Lung (tissue), 12 donors: ENCODE measurements around the gene RAMP1. TPM values are rescaled to one million over a fixed set of nuclear protein-coding genes. Genes with fewer than 3 reads are reported as not detected.

Experiments
- ATAC-seq: fragments of 200-7000 bp; cut with Tn5 transposase; one replicate; pipeline ENCODE4 v1.9.1; 2020; ENCODE audit warnings: moderate number of reproducible peaks; ENCODE audit not compliant: insufficient read depth, low FRiP score
- DNase-seq, 3 donors: peaks; one replicate each; pipeline ENCODE4 v3.0.0-alpha.2; 2013 to 2017
- H3K27ac ChIP-seq, 2 donors: one replicate each; pipeline ENCODE4 v1.5.1; 2013; ENCODE audit warnings: mild to moderate bottlenecking in 2 of 2, moderate library complexity in 2 of 2, control low read depth in 1 of 2, inconsistent platforms in 1 of 2, low read depth in 1 of 2, low read length in 1 of 2
- H3K27me3 ChIP-seq, 3 donors: one replicate each; pipeline ENCODE4 v1.5.1; 2013; ENCODE audit warnings: low read length in 2 of 3; ENCODE audit not compliant: control insufficient read depth in 3 of 3, insufficient read depth in 3 of 3
- H3K36me3 ChIP-seq, 4 donors: one replicate each; pipeline ENCODE4 v1.5.1; 2013; ENCODE audit warnings: low read length in 4 of 4, mild to moderate bottlenecking in 1 of 4, moderate library complexity in 1 of 4; ENCODE audit not compliant: control insufficient read depth in 4 of 4, insufficient read depth in 4 of 4
- H3K4me1 ChIP-seq, 5 donors: one replicate each; pipeline ENCODE4 v1.5.1; 2013; ENCODE audit warnings: low read length in 5 of 5, mild to moderate bottlenecking in 2 of 5, moderate library complexity in 1 of 5; ENCODE audit not compliant: control insufficient read depth in 5 of 5, insufficient read depth in 5 of 5
- H3K4me3 ChIP-seq: one replicate; pipeline ENCODE4 v1.5.1; 2013; ENCODE audit warnings: mild to moderate bottlenecking, control low read depth, moderate library complexity
- H3K9ac ChIP-seq, 2 donors: one replicate each; pipeline ENCODE4 v1.5.1; 2013; ENCODE audit warnings: low read length in 2 of 2, control low read depth in 1 of 2; ENCODE audit not compliant: insufficient read depth in 1 of 2
- H3K9me3 ChIP-seq, 4 donors: one replicate each; pipeline ENCODE4 v1.5.1; 2013; ENCODE audit warnings: low read length in 3 of 4, mild to moderate bottlenecking in 1 of 4, moderate library complexity in 1 of 4; ENCODE audit not compliant: control insufficient read depth in 4 of 4, insufficient read depth in 3 of 4
- CTCF ChIP-seq: IDR thresholded peaks from 2 replicates; pipeline ENCODE4 v1.5.1; 2012; ENCODE audit warnings: mild to moderate bottlenecking; ENCODE audit errors: control extremely low read depth, extremely low read depth
- WGBS, 2 donors: extraction: QIAGEN DNeasy Blood & Tissue Kit; methylation state at CpG; one replicate each; pipeline ENCODE4 v1.1.7; 2013; 5-methylcytosine and 5-hydroxymethylcytosine counted together
- polyA plus RNA-seq, 2 donors: library from polyadenylated mRNA; stranded (reverse); fragments of 200-250 nt; gene quantifications; one replicate each; pipeline ENCODE4 v1.2.1, GENCODE V29; 2013
- total RNA-seq, 2 donors: library from RNA; depleted of rRNA in 1 of 2; stranded (reverse); fragments of >200 nt in 1 of 2; gene quantifications; one replicate each; pipeline ENCODE4 v1.2.1, GENCODE V29; 2014 to 2021
- donor health status: control.
- donor health status: control.
- donor health status: Bipolar disorder and iron deficiency.
- donor health status: healthy.
- donor health status: DM: yes; HTN: yes; CAD: no.

Gene RAMP1
- total and polyA plus RNA-seq, 4 donors: 10.5 to 26.1 (median 12.6) TPM

GRCh38 chr2:237935740-237936452 lies 76.5 kb downstream of the RAMP1 start:
- Histone ChIP-seq H3K27me3 (no peaks in the 10 kb centered on the region), H3K9ac (no peak overlapping the region), H3K4me1 (peaks cover 0 to 4% (median 0%) of the 10 kb centered on the region in 5 donors), H3K4me3 (no peak overlapping the region), H3K27ac (no peak overlapping the region), H3K36me3 (no peaks in the 10 kb centered on the region), H3K9me3 (no peaks in the 10 kb centered on the region)
- WGBS, 2 donors: 76 to 81% methylated on average over 11 of the region's 11 CpGs
- ATAC-seq (no peak), DNase-seq (no peak)
- no peak for TF ChIP-seq CTCF

- H3K4me3 ChIP-seq: no peak overlapping the region
- peaks cover 0 to 7% (median 1%) of the 10 kb centered on the region in 4 donors for H3K9me3 ChIP-seq
- no peaks in the 10 kb centered on the region for H3K36me3 ChIP-seq
- DNase-seq (no peak), ATAC-seq (no peak)
- H3K9ac ChIP-seq: no peak overlapping the region
- H3K4me1 ChIP-seq: peaks cover 0 to 1% (median 0%) of the 10 kb centered on the region in 5 donors
- TF ChIP-seq CTCF: no peak
- H3K27me3 ChIP-seq: no peaks in the 10 kb centered on the region
- H3K27ac ChIP-seq: no peak overlapping the region
Observed at GRCh38 chr2:237939251-237939650, 79.8 kb downstream of the RAMP1 start.

GRCh38 chr2:237940828-237941227 lies 81.4 kb downstream of the RAMP1 start:
- TF ChIP-seq CTCF: no peak
- Histone ChIP-seq H3K27ac (no peak overlapping the region), H3K36me3 (no peaks in the 10 kb centered on the region), H3K27me3 (no peaks in the 10 kb centered on the region), H3K9me3 (peaks cover 0 to 17% (median 4%) of the 10 kb centered on the region in 4 donors), H3K4me3 (no peak overlapping the region), H3K9ac (no peak overlapping the region), H3K4me1 (peaks cover 0 to 1% (median 0%) of the 10 kb centered on the region in 5 donors)
- ATAC-seq: no peak
- no peak for DNase-seq

GRCh38 chr2:237941239-237941638 lies 81.8 kb downstream of the RAMP1 start:
- ATAC-seq: no peak
- H3K27me3 ChIP-seq: no peaks in the 10 kb centered on the region
- no peak overlapping the region for H3K27ac ChIP-seq
- DNase-seq: no peak
- 46 to 66% methylated on average over 2 of the region's 2 CpGs for WGBS, 2 donors
- H3K4me1 ChIP-seq: peaks cover 0 to 1% (median 0%) of the 10 kb centered on the region in 5 donors
- H3K9ac ChIP-seq: no peak overlapping the region
- peaks cover 0 to 17% (median 4%) of the 10 kb centered on the region in 4 donors for H3K9me3 ChIP-seq
- no peaks in the 10 kb centered on the region for H3K36me3 ChIP-seq
- no peak overlapping the region for H3K4me3 ChIP-seq
- TF ChIP-seq CTCF: no peak
